Sciatic nerve (tissue), 2 donors: ENCODE measurements around the gene USP43. TPM values are rescaled to one million over a fixed set of nuclear protein-coding genes. Genes with fewer than 3 reads are reported as not detected.
"Not testable (repeated sequence)": the region's sequence is repeated elsewhere in the genome, so short reads cannot be mapped to it uniquely, and the experiment has no call there.

Experiments
- ATAC-seq: fragments of 200-7000 bp; cut with Tn5 transposase; one replicate; pipeline ENCODE4 v1.9.1; 2020; ENCODE audit warnings: mild to moderate bottlenecking, moderate library complexity
- DNase-seq: peaks from one replicate; pipeline ENCODE4 v3.0.0-alpha.2; 2020; ENCODE audit warnings: low spot score
- intact Hi-C: fragments of 100-400 bp; cut with DNase I; formaldehyde crosslinking; loops from one replicate; pipeline ENCODE4 v1.14.2; 2022
- total RNA-seq: library from RNA; stranded (reverse); fragmentation: NEBNext Ultra II Directional; extraction: Animal tissue kit (Norgen Biotek cat#: 25700); gene quantifications from one replicate; pipeline ENCODE4 v1.2.1, GENCODE V29; 2021
- donor health status: DM: no; HTN: no; CAD: no.
- donor health status: DM: no; HTN: no; CAD: no.

Gene USP43
- total RNA-seq = 0.18 TPM

GRCh38 chr17:9644910-9645751 is at the start of gene USP43:
USP43 (plus strand) TSS chr17:9645517; CDS start chr17:9645633, 116 bp downstream.
- intact Hi-C loops = no loop called here
- DNase-seq = no peak
- ATAC-seq = no peak

- intact Hi-C loops, ATAC-seq, DNase-seq: not testable (repeated sequence)
These were observed 47.7 kb upstream of the USP43 start for GRCh38 chr17:9597638-9598037.

DNA sequence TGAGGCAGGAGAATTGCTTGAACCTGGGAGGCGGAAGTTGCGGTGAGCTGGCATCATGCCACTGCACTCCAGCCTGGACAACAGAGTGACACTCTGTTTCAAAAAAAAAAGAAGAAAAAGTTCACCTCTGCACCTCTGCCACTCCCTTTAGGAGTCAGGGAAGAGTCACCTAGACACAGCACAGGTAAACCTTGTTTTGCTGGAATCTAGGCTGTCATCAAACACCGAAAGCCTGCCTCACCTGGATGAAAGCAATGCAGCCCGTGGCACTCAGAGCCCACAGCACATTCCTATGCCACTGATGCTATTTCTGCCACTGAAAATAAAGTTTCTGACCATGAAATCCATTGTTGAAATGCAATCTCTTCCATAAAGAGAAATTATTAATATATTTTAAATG is 46.7 kb upstream of the USP43 start:
- intact Hi-C loops = no loop called here
- no peak for DNase-seq
- no peak for ATAC-seq

DNA sequence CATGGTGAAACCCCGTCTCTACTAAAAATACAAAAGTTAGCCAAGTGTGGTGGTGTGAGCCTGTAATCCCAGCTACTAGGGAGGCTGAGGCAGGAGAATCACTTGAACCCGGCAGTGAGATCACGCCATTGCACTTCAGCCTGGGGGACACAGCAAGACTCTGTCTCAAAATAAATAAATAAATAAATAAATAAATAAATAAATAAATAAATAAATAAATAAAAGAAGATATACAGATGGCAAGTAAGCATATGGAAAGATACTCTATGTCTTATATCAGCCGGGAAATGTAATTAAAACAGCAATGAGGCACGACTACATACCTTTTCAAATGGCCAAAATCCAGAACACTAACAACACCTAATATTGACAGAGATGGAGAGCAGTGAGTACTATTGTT is 40.7 kb upstream of the USP43 start:
- DNase-seq, ATAC-seq, intact Hi-C loops: not testable (repeated sequence)

DNA sequence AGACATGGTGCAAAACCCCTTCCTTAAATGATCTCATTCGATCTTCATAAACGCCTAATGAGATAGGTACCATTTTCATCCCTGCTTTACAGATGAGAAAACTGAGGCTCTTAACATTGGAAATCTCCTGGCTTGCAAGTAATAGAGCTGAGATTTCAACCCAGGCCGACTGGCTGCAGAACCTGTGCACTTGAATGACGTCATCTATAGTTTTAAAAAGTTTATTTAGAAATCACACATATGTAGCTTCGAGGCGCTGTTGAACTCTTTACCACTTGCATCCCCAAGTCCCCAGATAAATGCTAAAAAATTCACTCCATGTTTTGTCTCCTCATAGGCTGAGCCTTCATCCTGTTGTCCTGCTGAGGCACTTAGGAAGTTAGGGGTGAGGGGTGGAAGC is 38.9 kb upstream of the USP43 start:
- ATAC-seq = no peak
- no peak for DNase-seq
- intact Hi-C loops = no loop called here

- intact Hi-C loops, ATAC-seq, DNase-seq: not testable (repeated sequence)
These were observed 38.3 kb upstream of the USP43 start for GRCh38 chr17:9607058-9607457.

DNA sequence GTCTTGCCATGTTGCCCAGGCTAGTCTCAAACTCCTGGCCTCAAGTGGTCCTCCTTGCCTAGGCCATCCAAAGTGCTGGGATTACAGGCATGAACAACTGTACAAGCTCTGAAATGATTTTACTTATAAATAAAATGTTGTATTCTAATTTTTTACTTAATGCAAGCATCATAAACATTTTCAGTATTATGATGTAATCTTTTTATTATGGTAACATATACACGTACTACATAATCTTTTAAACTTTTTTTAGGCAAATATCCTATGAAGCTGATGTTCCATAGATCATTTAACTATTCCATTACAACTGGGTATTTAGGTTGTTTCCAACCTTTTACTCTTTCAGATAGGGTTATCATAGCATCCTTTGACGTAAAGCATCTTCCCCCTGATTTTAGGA is 33.8 kb upstream of the USP43 start:
- no peak for ATAC-seq
- intact Hi-C loops = no loop called here
- no peak for DNase-seq

DNA sequence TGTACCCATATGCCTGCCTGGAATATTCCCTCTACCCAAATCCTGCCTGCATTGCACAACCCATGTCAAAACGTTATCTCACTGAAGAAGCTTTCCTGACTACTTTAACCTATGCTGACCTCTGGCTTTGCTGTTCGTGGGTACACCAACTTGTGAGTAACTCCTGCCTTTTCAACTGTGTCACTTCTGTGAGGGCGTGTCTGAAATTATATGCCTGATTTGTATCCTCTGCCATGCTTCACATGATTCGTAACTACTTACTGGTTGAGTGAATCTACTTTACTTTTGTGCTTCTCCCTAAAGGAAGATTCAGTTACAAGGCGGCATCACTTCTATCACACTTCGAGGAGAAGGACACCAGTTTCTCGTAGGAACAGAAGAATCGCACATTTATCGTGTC is 33.3 kb upstream of the USP43 start:
- ATAC-seq (no peak), DNase-seq (no peak)
- intact Hi-C loops = no loop called here

GRCh38 chr17:9615486-9615885 is 29.8 kb upstream of the USP43 start:
- DNase-seq = no peak
- intact Hi-C loops = no loop called here
- ATAC-seq = no peak

- DNase-seq = no peak
- intact Hi-C loops = no loop called here
- no peak for ATAC-seq
These were observed 22.4 kb upstream of the USP43 start for GRCh38 chr17:9622961-9623360.

- intact Hi-C loops = no loop called here
- ATAC-seq (no peak), DNase-seq (no peak)
These were observed 16.8 kb upstream of the USP43 start for GRCh38 chr17:9628509-9628908.

GRCh38 chr17:9632741-9633140 is 12.6 kb upstream of the USP43 start:
- ATAC-seq = no peak
- DNase-seq = no peak
- intact Hi-C loops = no loop called here

DNA sequence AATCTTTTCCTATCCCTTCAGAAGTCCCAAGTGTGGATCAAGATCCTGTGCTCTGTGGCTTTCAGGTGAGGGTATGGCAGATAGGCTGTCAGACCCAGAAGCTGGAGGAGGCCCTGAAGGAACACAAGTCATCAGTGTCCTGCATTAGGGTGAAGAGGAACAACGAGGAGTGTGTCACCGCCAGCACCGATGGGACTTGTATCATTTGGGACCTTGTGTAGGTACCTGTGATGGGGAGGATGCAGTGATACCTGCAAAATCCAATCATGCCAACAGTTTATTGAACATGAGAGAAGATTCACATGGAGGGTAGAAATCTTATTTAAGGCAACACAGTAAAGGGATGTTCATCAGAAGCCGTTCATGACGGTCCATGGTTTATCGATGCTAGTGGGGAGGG is 10.0 kb upstream of the USP43 start:
- DNase-seq = no peak
- intact Hi-C loops = no loop called here

DNA sequence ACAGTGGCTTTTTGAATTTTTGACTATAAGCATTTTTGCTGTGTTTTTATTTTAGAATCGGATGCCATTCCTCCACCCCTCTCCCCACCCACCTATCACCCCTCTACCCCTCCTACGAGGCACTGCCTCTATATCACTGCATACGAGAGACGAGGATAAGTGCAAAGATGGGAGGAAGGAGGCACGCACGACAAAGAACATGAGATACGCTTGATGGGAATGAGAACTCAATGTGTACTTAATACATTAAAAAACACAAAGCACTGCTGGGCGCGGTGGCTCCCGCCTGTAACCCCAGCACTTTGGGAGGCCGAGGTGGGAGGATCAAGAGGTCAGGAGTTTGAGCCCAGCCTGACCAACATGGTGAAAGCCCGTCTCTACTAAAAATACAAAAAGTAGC is 8.8 kb upstream of the USP43 start:
- DNase-seq (no peak), ATAC-seq (no peak)
- intact Hi-C loops = no loop called here

More for the DNA sequence above, 10.0 kb upstream of the USP43 start:
- ATAC-seq = no peak

DNA sequence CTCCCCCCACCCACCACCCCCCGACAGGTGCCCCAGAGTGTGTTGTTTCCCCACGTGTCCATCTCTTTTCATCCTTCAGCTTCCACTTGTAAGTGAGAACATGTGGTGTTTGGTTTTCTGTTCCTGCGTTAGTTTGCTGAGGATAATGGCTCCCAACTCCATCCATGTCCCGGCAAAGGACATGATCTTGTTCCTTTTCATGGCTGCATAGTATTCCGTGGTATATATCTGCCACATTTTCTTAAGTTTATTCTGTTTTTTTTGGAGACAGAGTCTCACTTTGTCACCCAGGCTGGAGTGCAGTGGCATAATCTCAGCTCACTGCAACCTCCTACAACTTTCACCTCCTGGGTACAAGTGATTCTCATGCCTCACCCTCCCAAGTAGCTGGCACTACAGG is 4.9 kb upstream of the USP43 start:
- DNase-seq, ATAC-seq, intact Hi-C loops: not testable (repeated sequence)

- DNase-seq = no peak
These were observed 1.7 kb upstream of the USP43 start for GRCh38 chr17:9643611-9644010.

DNA sequence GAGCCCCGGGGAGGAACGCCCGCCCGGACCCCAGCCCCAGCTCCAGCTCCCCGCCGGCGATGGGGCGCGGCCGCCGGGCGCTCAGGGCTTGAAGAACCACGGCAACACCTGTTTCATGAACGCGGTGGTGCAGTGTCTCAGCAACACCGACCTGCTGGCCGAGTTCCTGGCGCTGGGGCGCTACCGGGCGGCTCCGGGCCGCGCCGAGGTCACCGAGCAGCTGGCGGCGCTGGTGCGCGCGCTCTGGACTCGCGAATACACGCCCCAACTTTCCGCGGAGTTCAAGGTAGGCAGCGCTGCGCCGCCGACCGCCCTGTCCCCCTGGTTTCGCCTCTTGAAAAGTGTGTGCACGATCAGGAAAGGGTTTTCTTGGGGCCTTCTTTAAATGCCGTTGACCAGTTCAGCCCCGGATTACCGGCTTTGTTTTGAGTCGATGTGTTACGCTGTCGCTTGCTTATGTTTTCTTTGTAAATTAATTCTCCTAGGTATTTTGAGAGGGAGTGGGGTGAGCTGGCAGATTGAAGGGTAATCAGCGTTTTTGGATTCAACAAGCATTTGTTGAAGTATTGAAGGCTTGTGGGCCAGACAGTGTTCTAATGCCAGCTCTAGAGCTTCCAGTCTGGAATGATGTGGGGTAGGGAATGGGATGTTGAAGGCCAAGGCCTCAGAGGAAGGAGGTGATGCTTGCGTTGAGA is 681 bp downstream of the USP43 start:
- DNase-seq = no peak
- ATAC-seq = no peak

More at GRCh38 chr17:9643611-9644010, 1.7 kb upstream of the USP43 start:
- no peak for ATAC-seq
- intact Hi-C loops = no loop called here

DNA sequence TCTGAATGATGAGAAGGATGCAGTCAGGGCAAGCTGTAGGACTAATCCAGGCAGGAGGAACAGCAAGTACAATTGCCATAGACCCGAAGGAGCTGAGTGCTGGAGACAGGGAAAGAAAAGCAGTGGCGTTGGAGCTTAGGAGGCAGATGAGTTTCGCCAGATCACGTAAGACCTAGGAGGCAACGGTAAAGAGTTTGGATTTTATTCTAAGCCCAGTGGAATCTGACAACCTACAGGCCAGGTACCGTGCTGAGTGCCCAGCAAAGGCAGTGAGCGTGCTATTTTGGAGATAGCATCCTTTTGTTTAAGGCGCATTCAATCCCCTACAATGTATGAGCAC is 1.2 kb downstream of the USP43 start:
- ATAC-seq (no peak), DNase-seq (no peak)
- intact Hi-C loops = no loop called here

More for the DNA sequence above, 681 bp downstream of the USP43 start:
- intact Hi-C loops = no loop called here

GRCh38 chr17:9647014-9647413 is 1.7 kb downstream of the USP43 start:
- no peak for ATAC-seq
- DNase-seq = no peak
- intact Hi-C loops = no loop called here

DNA sequence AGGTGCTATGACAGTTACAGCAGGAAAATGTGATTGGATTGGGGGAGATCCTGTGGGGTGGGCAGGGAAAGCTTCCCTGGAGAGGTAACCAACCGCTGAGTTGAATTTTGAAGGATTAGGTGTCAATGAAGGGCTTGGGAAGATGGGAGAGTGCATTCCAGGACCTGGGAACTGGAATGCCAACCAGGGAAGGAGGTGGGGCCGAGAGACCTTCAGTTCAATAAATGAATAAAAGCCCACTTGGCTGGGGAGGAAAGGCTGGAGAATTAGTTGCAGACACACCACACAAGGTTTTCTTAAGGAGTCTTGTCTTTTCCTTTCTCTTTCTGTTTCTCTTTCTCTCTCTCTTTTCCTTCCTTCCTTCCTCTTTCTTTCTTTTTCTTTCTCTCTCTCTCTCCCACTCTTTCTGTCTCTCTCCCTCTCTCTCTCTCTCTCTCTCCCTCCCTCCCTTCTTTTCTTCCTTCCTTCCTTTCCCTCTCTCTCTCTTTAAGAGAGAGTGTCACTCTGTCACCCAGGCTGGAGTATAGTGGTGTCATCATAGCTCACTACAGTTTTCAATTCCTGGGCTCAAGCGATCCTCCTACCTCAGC is 3.3 kb downstream of the USP43 start:
- intact Hi-C loops = no loop called here
- DNase-seq (no peak), ATAC-seq (no peak)
